HEK293 (cell line): ENCODE data around the gene CRYZL1.
A peak's percentile ranks its signal among the peaks of the same experiment; 100 is the strongest.

Experiments
- HOXA7 ChIP-seq: sonication (generic); formaldehyde crosslinking; IDR thresholded peaks from 2 replicates; pipeline ENCODE4 v1.8.1; 2022; ENCODE audit warnings: missing genetic modification reagents, borderline replicate concordance
- KLF16 ChIP-seq: fragments of 450-650 bp; formaldehyde crosslinking; IDR thresholded peaks from 2 replicates; pipeline ENCODE4 v1.5.1; 2017; ENCODE audit warnings: missing biosample characterization, missing genetic modification characterization
- KLF7 ChIP-seq: fragments of 450-650 bp; formaldehyde crosslinking; IDR thresholded peaks from 2 replicates; pipeline ENCODE4 v1.5.1; 2016; ENCODE audit warnings: missing biosample characterization, missing genetic modification characterization, borderline replicate concordance
- ZFP41 ChIP-seq: fragments of 450-650 bp; formaldehyde crosslinking; IDR thresholded peaks from 2 replicates; pipeline ENCODE4 v1.5.1; 2016; ENCODE audit warnings: missing biosample characterization, missing genetic modification characterization, borderline replicate concordance
- ZNF121 ChIP-seq: fragments of 450-650 bp; formaldehyde crosslinking; IDR thresholded peaks from 2 replicates; pipeline ENCODE4 v1.5.1; 2016; ENCODE audit warnings: missing biosample characterization, missing genetic modification characterization
- ZNF132 ChIP-seq: fragments of 450-650 bp; formaldehyde crosslinking; IDR thresholded peaks from 2 replicates; pipeline ENCODE4 v1.5.1; 2017; ENCODE audit warnings: missing biosample characterization, missing genetic modification characterization, borderline replicate concordance
- ZNF184 ChIP-seq: fragments of 450-650 bp; IDR thresholded peaks from 2 replicates; pipeline ENCODE4 v1.5.1; 2018; ENCODE audit warnings: missing biosample characterization, mild to moderate bottlenecking, missing genetic modification characterization
- ZNF274 ChIP-seq, 2 experiments: fragments of 200-500 bp in 1 of 2; fragments of 450-650 bp in 1 of 2; sonication (Bioruptor generic) in 1 of 2; formaldehyde crosslinking in 1 of 2; IDR thresholded peaks; 2 replicates each; pipeline versions ENCODE4 v1.5.1 to v1.6.1; 2014 to 2016; ENCODE audit warnings: borderline replicate concordance in 1 of 2, inconsistent platforms in 1 of 2, low read length in 1 of 2, missing biosample characterization in 1 of 2, missing genetic modification characterization in 1 of 2
- ZNF350 ChIP-seq: fragments of 450-650 bp; formaldehyde crosslinking; IDR thresholded peaks from 2 replicates; pipeline ENCODE4 v1.5.0; 2017; ENCODE audit warnings: missing biosample characterization, mild to moderate bottlenecking, missing genetic modification characterization
- ZNF391 ChIP-seq: fragments of 450-650 bp; formaldehyde crosslinking; IDR thresholded peaks from 2 replicates; pipeline ENCODE4 v1.5.1; 2016; ENCODE audit warnings: low read depth, missing biosample characterization, missing genetic modification characterization, borderline replicate concordance
- ZNF394 ChIP-seq: fragments of 450-650 bp; formaldehyde crosslinking; IDR thresholded peaks from 2 replicates; pipeline ENCODE4 v1.5.1; 2016; ENCODE audit warnings: missing biosample characterization, missing genetic modification characterization, mild to moderate bottlenecking, moderate library complexity, borderline replicate concordance
- ZNF423 ChIP-seq: fragments of 450-650 bp; formaldehyde crosslinking; IDR thresholded peaks from 2 replicates; pipeline ENCODE4 v1.5.1; 2016; ENCODE audit warnings: missing biosample characterization, missing genetic modification characterization
- ZNF426 ChIP-seq: fragments of 450-650 bp; formaldehyde crosslinking; IDR thresholded peaks from 2 replicates; pipeline ENCODE4 v1.5.1; 2017; ENCODE audit warnings: missing biosample characterization, missing genetic modification characterization, mild to moderate bottlenecking, inconsistent platforms, moderate library complexity
- ZNF548 ChIP-seq: fragments of 450-650 bp; formaldehyde crosslinking; IDR thresholded peaks from 2 replicates; pipeline ENCODE4 v1.5.1; 2016; ENCODE audit warnings: missing biosample characterization, missing genetic modification characterization
- ZNF561 ChIP-seq: fragments of 450-650 bp; IDR thresholded peaks from 2 replicates; pipeline ENCODE4 v1.5.1; 2018; ENCODE audit warnings: missing biosample characterization, missing genetic modification characterization, borderline replicate concordance
- ZNF658 ChIP-seq: fragments of 450-650 bp; formaldehyde crosslinking; IDR thresholded peaks from 2 replicates; pipeline ENCODE4; 2016; ENCODE audit warnings: missing biosample characterization, missing genetic modification characterization
- ZNF707 ChIP-seq: fragments of 450-650 bp; formaldehyde crosslinking; IDR thresholded peaks from 2 replicates; pipeline ENCODE4 v1.5.1; 2016; ENCODE audit warnings: missing biosample characterization, missing genetic modification characterization
- ZNF792 ChIP-seq: fragments of 450-650 bp; formaldehyde crosslinking; IDR thresholded peaks from 2 replicates; pipeline ENCODE4 v1.5.1; 2016; ENCODE audit warnings: missing biosample characterization, missing genetic modification characterization
- ZNF837 ChIP-seq: fragments of 450-650 bp; formaldehyde crosslinking; IDR thresholded peaks from 2 replicates; pipeline ENCODE4 v1.5.1; 2016; ENCODE audit warnings: missing biosample characterization, missing genetic modification characterization
- ZSCAN30 ChIP-seq: fragments of 450-650 bp; IDR thresholded peaks from 2 replicates; pipeline ENCODE4 v1.5.1; 2018; ENCODE audit warnings: missing biosample characterization, mild to moderate bottlenecking, missing genetic modification characterization, moderate library complexity
- TF ChIP-seq, protein P1 (sequence below): fragments of 450-650 bp; formaldehyde crosslinking; IDR thresholded peaks from 2 replicates; pipeline ENCODE4 v1.5.1; 2016; ENCODE audit warnings: missing biosample characterization, missing genetic modification characterization
- TF ChIP-seq, protein P2 (sequence below): fragments of 450-650 bp; formaldehyde crosslinking; IDR thresholded peaks from 2 replicates; pipeline ENCODE4 v1.5.1; 2016; ENCODE audit warnings: missing biosample characterization, missing genetic modification characterization
- TF ChIP-seq, protein P3 (sequence below): fragments of 450-650 bp; formaldehyde crosslinking; IDR thresholded peaks from 2 replicates; pipeline ENCODE4 v1.5.1; 2016; ENCODE audit warnings: missing biosample characterization, missing genetic modification characterization, low read depth
- TF ChIP-seq, protein P4 (sequence below): IDR thresholded peaks from 2 replicates; pipeline ENCODE4 v1.6.1; 2011; ENCODE audit warnings: mild to moderate bottlenecking, low read depth, low read length, borderline replicate concordance
- TF ChIP-seq, protein P5 (sequence below): fragments of 450-650 bp; formaldehyde crosslinking; IDR thresholded peaks from 2 replicates; pipeline ENCODE4 v1.5.1; 2016; ENCODE audit warnings: missing biosample characterization, missing genetic modification characterization

CRYZL1 gene

DNA sequence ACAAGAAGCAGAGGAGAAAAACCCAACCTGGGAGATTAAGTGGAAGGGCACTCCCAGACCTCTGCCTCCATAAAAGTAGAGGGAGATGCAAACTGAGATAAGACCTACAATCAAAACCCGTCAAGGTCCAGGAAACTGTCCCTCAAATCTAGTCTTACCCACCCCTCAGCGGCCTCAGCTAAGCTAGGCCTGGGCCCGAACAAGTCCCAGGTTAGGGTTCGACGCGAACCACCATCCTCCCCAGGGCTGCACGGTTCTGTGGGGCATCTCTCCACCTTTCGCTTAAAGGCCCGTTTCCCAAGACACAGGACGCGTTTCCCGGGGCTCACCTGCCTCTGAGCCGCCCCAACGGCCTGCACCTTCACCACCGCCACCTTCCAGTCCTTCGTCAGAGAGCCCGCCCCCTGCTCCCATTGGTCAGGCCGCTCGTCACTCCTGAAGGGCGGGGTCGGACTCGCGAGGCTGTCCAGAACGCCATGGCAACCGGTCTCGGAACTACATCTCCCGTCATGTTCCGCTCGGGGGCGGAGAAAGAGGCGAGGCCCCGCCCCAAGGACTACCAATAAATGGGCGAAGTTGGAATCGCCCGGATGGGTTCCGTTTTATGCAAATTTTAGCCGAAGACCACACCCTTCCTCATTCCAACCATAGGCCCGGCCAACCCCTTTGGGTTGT is at the start of gene CRYZL1 (continued):
- TF ChIP-seq KLF7 (peak; percentile 59), ZNF837 (tag by site-specific recombination) (no peak), ZNF426 (tag by site-specific recombination) (no peak), ZNF391 (tag by site-specific recombination) (peak; percentile 44; the same call in 1 of the 2 replicates), ZNF121 (tag by site-specific recombination) (peak; percentile 60; the same call in 1 of the 2 replicates), KLF16 (tag by site-specific recombination) (peak; percentile 91), ZFP41 (tag by site-specific recombination) (no peak), ZNF548 (tag by site-specific recombination) (no peak), ZNF350 (tag by site-specific recombination) (no peak), ZNF184 (tag by site-specific recombination) (peak; percentile 51), ZNF707 (tag by site-specific recombination) (0 out of 2 replicates have a peak, but pooled peaks have one; percentile 30), ZNF792 (tag by site-specific recombination) (no peak), ZNF561 (peak; percentile 93), ZNF274 (IDR thresholded peaks at IDR 0.05; ENCODE audit: low read length) (no peak), ZNF274 (tag by site-specific recombination; IDR thresholded peaks at IDR 0.05; ENCODE audit: borderline replicate concordance) (no peak), ZNF132 (tag by site-specific recombination) (no peak), ZNF394 (tag by site-specific recombination) (peak; percentile 56; the same call in 1 of the 2 replicates), ZNF423 (tag by site-specific recombination) (no peak), ZSCAN30 (no peak; the same call in 1 of the 2 replicates), ZNF658 (no peak), HOXA7 (CRISPR knock-in tag) (no peak)
- TF ChIP-seq, protein P1, sequence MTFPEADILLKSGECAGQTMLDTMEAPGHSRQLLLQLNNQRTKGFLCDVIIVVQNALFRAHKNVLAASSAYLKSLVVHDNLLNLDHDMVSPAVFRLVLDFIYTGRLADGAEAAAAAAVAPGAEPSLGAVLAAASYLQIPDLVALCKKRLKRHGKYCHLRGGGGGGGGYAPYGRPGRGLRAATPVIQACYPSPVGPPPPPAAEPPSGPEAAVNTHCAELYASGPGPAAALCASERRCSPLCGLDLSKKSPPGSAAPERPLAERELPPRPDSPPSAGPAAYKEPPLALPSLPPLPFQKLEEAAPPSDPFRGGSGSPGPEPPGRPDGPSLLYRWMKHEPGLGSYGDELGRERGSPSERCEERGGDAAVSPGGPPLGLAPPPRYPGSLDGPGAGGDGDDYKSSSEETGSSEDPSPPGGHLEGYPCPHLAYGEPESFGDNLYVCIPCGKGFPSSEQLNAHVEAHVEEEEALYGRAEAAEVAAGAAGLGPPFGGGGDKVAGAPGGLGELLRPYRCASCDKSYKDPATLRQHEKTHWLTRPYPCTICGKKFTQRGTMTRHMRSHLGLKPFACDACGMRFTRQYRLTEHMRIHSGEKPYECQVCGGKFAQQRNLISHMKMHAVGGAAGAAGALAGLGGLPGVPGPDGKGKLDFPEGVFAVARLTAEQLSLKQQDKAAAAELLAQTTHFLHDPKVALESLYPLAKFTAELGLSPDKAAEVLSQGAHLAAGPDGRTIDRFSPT (tag by site-specific recombination) = no peak
- TF ChIP-seq, protein P2, sequence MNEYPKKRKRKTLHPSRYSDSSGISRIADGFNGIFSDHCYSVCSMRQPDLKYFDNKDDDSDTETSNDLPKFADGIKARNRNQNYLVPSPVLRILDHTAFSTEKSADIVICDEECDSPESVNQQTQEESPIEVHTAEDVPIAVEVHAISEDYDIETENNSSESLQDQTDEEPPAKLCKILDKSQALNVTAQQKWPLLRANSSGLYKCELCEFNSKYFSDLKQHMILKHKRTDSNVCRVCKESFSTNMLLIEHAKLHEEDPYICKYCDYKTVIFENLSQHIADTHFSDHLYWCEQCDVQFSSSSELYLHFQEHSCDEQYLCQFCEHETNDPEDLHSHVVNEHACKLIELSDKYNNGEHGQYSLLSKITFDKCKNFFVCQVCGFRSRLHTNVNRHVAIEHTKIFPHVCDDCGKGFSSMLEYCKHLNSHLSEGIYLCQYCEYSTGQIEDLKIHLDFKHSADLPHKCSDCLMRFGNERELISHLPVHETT (tag by site-specific recombination) = peak; percentile 85
- TF ChIP-seq, protein P3, sequence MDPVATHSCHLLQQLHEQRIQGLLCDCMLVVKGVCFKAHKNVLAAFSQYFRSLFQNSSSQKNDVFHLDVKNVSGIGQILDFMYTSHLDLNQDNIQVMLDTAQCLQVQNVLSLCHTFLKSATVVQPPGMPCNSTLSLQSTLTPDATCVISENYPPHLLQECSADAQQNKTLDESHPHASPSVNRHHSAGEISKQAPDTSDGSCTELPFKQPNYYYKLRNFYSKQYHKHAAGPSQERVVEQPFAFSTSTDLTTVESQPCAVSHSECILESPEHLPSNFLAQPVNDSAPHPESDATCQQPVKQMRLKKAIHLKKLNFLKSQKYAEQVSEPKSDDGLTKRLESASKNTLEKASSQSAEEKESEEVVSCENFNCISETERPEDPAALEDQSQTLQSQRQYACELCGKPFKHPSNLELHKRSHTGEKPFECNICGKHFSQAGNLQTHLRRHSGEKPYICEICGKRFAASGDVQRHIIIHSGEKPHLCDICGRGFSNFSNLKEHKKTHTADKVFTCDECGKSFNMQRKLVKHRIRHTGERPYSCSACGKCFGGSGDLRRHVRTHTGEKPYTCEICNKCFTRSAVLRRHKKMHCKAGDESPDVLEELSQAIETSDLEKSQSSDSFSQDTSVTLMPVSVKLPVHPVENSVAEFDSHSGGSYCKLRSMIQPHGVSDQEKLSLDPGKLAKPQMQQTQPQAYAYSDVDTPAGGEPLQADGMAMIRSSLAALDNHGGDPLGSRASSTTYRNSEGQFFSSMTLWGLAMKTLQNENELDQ (tag by site-specific recombination) = no peak
- TF ChIP-seq, protein P4, sequence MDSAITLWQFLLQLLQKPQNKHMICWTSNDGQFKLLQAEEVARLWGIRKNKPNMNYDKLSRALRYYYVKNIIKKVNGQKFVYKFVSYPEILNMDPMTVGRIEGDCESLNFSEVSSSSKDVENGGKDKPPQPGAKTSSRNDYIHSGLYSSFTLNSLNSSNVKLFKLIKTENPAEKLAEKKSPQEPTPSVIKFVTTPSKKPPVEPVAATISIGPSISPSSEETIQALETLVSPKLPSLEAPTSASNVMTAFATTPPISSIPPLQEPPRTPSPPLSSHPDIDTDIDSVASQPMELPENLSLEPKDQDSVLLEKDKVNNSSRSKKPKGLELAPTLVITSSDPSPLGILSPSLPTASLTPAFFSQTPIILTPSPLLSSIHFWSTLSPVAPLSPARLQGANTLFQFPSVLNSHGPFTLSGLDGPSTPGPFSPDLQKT = no peak
- TF ChIP-seq, protein P5, sequence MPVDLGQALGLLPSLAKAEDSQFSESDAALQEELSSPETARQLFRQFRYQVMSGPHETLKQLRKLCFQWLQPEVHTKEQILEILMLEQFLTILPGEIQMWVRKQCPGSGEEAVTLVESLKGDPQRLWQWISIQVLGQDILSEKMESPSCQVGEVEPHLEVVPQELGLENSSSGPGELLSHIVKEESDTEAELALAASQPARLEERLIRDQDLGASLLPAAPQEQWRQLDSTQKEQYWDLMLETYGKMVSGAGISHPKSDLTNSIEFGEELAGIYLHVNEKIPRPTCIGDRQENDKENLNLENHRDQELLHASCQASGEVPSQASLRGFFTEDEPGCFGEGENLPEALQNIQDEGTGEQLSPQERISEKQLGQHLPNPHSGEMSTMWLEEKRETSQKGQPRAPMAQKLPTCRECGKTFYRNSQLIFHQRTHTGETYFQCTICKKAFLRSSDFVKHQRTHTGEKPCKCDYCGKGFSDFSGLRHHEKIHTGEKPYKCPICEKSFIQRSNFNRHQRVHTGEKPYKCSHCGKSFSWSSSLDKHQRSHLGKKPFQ (tag by site-specific recombination) = 0 out of 2 replicates have a peak, but pooled peaks have one; percentile 29
